Measurements from ENCODE around the gene ADPRH. TPM values are rescaled to one million over a fixed set of nuclear protein-coding genes. Genes with fewer than 3 reads are reported as not detected.
"Not testable (repeated sequence)": the region's sequence is repeated elsewhere in the genome, so short reads cannot be mapped to it uniquely, and the experiment has no call there.

ADPRH gene
- 1.6 TPM for polyA plus RNA-seq (2013, experiment 1 of 2; ENCODE audit: insufficient read length)
- 2.3 TPM for polyA plus RNA-seq (2013, experiment 2 of 2; ENCODE audit: insufficient read length)

- peak; percentile 60 for DNase-seq
Measured at GRCh38 chr3:119579366-119580066, at the start of gene ADPRH. Gene ADPRH (plus strand): TSS chr3:119579492. CDS start chr3:119582170, 2,678 bp downstream.

- DNase-seq, result peak; percentile 75
Measured at GRCh38 chr3:119529883-119530282, 49.4 kb upstream of the ADPRH start.

DNA sequence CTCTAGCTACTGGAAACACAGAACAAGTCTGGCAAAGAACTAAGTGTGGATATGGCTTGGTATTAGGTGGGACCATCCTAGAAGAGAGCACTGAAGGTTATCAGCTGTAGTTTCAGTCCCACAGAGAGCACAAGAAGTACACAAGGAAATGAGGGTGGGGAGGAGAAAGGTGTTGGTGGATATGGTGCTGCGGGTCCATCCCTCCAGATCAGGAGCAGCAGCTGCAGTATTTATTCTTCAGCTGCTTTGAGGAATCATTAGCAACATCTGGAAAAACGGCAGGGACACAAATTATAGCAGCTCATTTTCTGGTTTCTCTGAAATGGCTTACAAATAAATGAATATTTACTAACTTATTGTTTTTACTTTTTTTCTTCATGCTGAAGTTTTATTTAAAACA is 48.8 kb upstream of the ADPRH start:
- no peak for DNase-seq

- DNase-seq, result no peak
Measured at GRCh38 chr3:119531151-119531550, 48.1 kb upstream of the ADPRH start.

GRCh38 chr3:119534296-119534695 is 45.0 kb upstream of the ADPRH start:
- no peak for DNase-seq

DNA sequence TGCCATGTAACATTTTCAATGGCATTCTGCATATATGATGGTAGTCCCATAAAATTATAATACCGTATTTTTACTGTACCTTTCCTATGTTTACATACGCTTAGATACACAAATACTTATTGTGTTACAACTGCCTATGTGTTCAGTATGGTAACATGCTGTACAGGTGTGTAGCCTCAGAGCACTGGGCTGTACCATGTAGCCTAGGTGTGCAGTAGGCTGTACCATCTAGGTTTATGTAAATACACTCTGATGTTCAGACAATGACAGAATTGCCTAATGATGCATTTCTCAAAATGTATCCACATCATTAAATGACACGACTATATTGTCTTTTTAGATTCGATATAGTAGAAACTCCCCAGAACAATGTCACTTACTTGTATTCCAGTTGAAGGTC is 42.5 kb upstream of the ADPRH start:
- DNase-seq, result no peak

DNA sequence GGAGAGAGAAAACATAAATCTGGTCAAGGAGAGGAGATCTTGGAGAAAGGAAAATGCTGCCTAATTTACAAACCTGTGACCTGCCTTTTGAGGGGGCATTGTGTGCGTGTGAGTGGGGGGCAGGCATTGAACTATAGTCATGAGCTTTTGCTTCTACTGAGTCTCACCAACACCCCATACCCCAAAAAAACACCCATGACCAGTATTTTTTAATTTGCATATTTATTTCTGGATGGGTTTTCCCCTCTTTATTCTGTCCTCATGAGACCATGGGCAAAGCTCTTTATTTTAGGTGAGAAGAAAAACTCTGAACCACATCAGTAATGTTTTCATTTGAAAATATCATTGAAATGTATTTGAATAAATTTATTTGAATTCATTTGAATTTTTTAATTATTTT is 40.5 kb upstream of the ADPRH start:
- no peak for DNase-seq

DNA sequence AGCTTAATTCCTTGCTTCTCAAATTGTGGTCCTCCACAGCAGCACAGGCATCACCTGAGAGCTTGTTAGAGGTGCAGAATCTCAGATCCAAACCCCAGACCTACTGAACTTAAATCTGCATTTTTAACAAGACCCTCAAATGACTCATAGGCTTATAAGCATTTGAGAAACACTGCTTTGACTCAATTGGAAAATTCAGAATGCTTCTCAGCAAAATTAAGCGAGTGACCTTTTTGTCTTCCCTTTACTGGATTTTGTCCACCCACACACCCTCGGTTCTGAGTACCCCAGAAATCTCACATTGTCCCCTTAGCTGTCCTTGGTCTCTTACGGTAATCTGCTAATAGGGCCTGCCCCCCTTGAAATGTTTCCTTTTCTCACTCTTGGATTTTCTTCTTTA is 37.7 kb upstream of the ADPRH start:
- DNase-seq, result no peak

DNA sequence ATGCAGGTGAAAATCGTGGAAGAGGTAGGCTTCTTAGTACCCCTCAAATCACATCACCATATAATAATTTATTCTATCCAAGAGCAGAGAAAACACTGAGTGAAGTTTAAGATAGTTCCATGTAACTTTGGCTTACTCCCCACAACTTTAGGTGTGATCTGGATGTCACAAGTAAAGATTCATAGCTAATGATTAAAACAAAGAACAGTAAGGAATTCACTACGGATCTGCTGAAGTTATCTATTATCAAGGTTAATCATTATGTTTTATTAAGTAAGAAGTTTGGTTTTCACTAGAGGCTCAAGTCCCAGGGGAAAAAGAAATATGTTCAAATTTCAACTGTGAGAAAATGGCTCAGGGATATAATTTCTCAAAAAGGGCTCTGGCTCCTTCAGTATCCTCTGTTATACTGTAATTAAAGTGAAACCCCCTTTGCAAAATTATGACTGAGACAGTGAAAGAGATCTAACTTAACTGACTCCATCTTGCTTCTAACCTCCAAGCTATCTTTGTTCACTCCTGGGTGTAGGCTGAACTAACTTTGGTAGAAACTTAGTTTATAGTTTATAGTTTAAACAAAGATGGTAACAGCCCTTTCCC is 37.0 kb upstream of the ADPRH start:
- DNase-seq, result no peak

DNA sequence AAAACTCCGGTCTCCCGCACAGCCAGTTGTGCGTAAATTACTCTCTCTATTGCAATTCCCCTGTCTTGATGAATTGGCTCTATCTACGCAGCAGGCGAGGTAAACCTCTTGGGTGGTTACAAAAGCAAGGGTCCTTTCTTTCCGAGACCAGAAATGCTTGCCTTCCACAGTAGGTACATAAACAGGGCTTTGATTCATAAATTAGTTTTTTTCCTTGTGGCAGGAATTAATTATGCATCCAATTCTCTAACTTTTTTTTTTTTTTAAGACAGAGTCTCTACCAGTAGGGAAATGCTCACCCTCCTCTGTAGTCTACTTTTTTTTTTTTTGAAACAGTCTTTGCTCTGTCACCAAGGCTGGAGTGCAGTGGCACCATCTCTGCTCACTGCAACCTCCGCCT is 36.1 kb upstream of the ADPRH start:
- no peak for DNase-seq

- DNase-seq, result no peak
Measured at GRCh38 chr3:119547227-119547626, 32.1 kb upstream of the ADPRH start.

DNA sequence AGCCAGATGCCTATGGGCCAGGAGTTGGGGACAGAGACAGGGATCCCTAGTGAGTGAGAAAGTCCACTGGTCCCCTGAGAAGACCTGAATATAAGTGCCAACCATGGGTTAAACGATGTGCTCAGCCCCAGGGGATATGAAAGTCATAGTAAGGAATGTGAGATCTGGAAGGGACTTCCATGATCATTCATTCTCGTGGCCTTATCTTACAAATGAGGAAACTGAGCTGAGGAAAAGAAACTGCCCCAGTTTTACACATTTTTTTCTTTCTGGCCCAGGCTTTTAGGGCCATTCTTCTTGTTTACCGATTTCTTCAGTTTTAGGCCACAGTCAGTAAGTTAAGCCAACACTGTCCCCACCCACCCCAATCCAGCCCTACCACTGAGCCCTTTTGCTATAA is 31.0 kb upstream of the ADPRH start:
- DNase-seq, result peak; percentile 6

DNA sequence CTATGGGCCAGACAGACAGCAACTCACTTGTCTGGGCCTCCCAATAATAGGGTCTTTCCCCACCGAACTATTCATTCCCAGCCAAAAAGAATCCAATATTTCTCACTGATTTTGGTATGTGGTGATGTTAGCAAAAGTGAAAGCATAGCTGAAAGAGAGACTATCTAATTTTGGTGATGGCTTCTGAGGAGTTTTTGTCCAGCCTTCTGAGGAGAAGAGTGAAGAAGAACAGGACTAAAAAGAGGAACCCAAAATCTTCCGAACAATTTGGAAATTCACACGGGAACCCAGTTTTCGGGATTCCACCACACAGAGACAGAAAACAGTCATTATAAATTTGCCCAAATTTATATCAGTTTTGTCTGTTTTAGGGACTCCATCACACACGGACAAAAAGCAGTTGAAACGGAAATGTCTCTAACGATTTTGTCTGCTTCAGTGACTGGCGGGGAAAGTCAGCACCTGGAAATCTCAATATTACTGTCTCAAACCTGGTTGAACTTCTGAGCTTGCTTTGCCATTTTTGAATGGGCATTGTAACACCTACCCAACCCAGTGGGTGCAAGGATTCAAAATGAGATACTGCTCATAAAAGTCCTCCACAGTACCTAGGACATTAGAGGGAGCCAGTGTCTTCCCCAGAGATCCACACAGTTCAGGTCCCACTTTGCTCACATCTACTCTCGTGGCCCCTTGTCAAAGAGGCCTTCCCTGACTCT is 28.9 kb upstream of the ADPRH start:
- no peak for DNase-seq

GRCh38 chr3:119551598-119551997 is 27.7 kb upstream of the ADPRH start:
- no peak for DNase-seq

DNA sequence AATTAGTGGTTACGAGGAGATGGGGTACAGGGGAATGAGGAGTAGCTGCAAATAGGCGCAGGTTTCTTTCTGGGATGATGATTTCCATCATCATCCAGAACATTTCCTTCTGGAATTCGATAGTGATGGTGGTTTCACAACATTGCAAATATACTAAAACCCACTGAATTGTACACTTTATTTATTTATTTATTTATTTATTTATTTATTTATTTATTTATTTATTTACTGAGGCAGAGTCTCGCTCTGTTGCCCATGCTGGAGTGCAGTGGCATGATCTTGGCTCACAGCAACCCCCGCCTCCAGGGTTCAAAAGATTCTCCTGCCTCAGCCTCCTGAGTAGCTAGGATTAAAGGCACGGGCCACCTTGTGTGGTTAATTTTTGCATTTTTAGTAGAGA is 26.4 kb upstream of the ADPRH start:
- DNase-seq, result not testable (repeated sequence)

- no peak for DNase-seq
Measured at GRCh38 chr3:119553823-119554415, 25.4 kb upstream of the ADPRH start.

GRCh38 chr3:119555309-119555735 is 24.0 kb upstream of the ADPRH start:
- no peak for DNase-seq

- DNase-seq, result no peak
Measured at GRCh38 chr3:119555929-119556328, 23.4 kb upstream of the ADPRH start.

GRCh38 chr3:119557192-119557876 is 22.0 kb upstream of the ADPRH start:
- DNase-seq, result no peak

DNA sequence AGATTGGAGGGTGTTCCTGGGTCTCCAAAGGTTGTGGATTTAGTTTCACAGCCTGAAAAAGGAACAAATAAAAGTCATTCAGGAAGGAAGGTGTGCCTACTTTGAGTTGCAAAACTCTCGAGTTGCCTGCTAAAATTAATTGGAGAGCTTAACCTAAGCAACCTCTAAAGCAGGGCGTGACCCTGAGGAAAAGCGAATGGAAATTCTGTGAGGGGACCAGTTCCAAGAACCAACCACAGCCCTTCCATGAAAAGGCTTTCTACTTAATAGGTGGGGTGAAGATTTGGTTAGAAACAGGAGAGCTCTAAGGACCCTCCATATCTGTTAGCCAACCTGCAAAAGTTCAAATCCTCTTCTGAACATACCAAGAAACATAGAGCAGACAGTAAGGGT is 21.4 kb upstream of the ADPRH start:
- DNase-seq, result no peak

DNA sequence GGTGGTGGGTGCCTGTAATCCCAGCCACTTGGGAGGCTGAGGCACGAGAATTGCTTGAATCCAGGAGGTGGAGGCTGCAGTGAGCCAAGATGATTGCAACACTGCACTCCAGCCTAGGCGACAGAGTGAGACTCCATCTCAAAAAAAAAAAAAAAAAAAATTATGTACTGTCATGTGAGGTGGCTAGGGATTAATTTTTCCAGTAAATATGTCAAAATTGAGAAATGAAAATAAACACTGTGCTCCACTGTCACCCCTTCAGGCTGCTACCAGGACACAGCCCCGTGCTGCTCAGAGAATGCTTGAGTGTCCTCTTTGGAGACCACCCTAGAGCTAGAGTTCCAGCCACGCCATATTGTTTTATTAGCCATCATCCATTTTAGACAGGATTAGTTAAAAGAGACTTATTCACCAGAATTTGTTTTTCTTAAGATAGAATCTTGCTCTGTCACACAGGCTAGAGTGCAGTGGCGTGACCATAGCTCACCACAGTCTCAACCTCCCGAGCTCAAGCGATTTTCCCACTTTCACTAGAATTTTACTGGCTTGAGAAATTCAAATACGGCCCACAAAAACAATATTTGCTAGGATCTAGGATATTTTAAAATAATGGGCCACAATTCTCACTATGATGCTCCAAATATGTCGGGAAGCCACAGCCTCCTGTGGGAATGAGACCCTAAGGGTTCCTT is 20.5 kb upstream of the ADPRH start:
- DNase-seq, result no peak

- DNase-seq, result peak; percentile 37
Measured at GRCh38 chr3:119559441-119559963, 19.8 kb upstream of the ADPRH start, which contains the start of gene CD80. Gene CD80 (minus strand): TSS chr3:119559614. CDS start chr3:119557728, 1,886 bp downstream.

Measured in fibroblast of skin of scalp (primary cell).